ENCODE data around the gene AMOTL1.

DNA sequence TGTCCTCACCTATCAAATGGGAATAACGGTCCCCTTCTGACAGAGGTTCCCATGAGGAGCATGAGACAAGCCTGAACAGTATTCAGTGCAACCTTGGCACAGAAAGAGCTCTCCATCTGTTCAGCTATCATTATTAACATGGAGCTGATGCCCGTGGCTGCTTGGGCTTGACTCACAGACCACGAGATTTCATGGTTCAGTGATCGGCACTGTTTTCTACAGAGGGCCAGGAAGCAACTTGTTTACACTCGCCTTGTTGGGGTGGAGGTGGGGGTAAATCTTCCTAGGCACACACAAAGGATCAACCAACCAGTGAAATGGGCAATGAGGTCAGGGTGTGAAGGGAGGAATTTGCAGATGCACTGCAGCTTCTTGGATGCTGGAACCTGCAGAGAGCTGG lies 117.0 kb downstream of the AMOTL1 start:
- TF ChIP-seq CTCF (IDR thresholded peaks at IDR 0.05) (no peak), POLR2AphosphoS5 (IDR thresholded peaks at IDR 0.05) (no peak)

Measured in stomach (tissue), 4 donors.